ENCODE measurements around the gene CYP26C1.

The CYP26C1 gene

DNA sequence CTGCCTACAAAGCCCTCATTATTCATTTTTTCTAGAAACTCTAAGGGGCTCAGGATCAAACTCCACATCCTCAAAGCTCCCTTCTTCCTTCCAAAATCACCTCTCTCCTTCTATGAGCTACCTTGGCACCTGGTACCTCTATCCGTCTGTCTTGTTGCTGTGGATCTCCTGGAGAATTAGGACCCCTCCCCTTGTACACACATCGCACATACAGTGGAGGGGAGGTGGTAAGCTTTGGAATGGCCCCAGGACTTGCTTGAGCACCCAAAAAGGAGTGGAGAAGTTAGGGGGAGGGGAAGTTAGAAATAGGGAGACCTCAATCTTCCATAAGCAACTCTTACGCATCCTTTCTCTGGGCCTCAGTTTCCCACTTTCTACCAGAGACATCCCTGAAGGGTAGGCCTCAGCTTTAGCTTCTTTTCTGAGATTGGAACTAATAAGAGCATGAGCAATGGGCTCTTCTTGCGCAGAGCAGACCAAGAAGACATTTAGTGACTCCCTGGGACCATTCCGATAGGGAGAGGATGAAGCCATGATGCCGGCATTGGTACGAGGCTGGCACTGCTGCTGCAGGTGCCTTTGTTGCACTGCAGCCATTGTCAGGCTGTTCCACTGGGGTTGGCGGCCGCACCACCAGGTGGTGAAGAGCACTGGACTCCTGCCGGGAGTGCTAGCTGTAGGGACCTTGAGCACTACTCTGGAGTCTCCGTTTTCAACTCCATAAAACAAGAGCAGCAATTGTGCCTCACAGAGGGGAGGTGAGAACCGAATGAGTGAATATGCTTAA is 4.5 kb downstream of the CYP26C1 start:
- no peak for DNase-seq (ENCODE audit: low spot score)

DNA sequence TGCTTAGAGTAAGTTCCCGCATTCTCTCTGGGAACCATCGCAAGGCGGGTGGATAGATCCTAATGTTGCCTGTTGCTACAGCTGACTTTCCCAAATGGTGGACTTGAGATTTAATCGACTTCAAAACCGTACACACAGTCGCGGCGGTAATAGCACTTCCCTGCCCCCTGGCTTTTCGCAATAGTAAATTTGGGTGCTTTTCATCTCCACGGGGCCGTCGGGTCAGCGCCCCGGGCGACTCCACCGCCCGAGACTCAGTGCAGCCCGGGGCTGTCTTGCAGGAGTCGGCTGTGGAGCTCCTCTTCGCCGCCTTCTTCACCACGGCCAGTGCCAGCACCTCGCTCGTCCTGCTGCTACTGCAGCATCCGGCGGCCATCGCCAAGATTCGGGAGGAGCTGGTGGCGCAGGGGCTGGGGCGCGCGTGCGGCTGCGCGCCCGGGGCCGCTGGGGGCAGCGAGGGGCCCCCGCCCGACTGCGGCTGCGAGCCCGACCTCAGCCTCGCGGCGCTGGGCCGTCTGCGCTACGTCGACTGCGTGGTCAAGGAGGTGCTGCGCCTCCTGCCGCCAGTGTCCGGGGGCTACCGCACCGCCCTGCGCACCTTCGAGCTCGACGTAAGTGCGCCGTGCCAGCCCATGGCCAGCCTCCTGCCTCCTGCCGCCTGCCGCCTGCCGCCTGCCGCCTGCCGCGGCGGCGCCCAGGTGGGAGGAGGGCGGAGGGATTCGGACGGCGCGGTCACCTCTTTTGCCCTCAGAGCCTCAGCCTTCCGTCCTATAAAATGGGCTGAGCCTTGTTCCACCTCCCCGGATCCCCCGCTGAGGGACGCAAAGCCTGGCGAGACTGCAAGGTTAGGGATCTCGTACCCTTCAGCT is 5.3 kb downstream of the CYP26C1 start:
- DNase-seq (ENCODE audit: low spot score): no peak

DNA sequence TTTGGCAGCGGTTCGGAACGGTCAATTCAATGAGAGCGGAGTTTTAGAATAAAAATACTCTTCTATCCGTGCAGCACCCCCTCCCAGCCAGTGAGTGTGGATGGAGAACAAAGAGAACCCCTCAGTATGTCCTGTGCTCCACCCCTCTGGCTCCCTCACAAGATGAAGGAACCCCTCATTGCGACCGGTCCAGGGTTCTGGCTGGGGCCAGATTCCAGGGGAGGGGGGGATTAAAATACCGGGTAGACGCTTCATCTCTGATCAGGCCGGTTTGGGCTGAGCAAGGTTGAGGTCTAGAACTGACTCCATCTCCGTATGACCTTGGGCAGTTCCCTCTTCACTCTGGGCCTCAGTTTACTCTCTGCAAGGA is 5.9 kb downstream of the CYP26C1 start:
- DNase-seq (ENCODE audit: low spot score): no peak

DNA sequence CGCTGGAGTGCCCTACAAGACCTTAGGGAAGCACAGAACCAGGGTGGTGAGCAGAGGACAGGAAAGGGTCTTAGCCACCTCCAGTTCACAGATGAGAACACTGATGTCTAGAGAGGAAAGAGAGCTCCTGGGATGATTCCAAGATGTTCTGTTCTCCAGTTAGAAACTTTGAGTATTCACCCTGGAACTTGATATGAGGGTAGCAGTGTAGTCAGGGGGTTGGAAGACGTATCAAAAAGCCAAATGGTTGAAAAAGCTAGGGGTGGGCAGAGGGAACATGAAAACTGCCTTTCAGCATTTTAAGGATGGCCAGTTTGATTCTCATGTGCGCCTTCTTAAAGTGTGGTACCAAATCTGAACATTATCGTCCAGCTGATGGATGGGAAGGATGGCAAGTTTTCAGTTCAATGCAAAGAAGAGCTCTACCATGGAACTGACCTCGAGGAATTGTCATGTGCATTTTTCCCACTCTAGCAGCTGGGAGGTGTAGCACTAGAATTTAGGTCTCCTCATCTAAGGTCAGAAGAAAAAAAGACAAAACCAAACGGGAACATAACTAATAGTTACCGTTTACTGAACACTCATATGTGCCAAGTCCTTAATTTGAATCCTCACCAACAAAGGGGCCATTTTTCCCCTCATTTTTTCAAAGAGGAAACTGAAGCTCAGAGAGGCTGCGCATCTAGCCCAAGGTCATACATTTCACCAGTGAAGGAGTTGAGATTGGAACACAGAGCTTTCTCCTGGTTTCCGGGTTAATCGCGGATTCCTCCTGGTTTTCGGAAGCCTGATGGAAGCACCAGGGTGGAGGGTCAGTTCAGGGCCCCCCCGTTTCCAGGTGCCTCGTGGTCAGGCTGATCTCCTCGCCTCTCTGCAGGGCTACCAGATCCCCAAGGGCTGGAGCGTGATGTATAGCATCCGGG is 7.1 kb downstream of the CYP26C1 start:
- DNase-seq (ENCODE audit: low spot score): no peak

DNA sequence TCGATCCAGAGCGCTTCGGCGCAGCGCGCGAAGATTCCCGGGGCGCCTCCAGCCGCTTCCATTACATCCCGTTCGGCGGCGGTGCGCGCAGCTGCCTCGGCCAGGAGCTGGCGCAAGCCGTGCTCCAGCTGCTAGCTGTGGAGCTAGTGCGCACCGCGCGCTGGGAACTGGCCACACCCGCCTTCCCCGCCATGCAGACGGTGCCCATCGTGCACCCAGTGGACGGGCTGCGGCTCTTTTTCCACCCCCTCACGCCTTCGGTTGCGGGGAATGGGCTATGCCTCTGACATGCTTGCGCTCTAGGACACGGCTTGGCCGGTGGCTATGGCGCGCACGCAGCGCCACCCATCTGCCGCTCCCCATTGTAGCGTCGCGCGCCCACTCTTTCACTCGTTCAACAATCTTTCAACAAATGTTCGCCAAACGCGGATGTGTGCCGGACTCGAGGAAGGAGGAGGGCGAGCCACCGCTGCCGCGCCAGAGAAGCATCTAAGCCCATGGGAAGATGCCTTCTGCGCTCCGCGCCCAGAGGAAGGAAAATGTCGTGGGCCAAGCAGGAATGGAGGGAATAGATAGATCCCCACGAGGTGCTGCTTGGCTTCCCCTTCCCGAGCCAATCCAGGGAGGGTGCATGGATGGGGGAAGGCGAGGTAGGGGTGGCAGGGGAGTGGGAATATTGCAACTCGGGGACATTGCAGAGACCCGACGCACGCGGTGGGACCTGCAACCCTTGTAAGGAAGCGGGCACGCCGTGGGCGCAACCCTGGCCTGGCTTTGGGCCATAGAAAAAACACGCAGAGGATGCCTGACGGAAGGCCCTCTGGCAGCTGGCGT is 8.0 kb downstream of the CYP26C1 start:
- no peak for DNase-seq (ENCODE audit: low spot score)

DNA sequence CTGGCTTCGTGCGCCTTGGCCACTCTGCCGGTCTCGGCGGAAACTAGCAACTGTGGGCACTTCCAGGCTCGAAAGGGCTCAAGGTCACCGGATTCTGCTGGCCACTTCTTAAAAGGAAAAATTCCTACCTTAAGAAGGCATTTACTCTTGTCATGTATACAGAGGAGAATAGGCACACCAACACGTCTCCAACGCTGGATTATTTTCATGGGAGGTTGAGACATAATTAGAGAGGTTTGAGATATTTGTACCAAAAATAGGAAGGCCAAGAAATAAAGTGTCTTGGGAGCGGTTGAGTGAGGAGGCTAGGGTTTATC is 8.6 kb downstream of the CYP26C1 start:
- no peak for DNase-seq (ENCODE audit: low spot score)

DNA sequence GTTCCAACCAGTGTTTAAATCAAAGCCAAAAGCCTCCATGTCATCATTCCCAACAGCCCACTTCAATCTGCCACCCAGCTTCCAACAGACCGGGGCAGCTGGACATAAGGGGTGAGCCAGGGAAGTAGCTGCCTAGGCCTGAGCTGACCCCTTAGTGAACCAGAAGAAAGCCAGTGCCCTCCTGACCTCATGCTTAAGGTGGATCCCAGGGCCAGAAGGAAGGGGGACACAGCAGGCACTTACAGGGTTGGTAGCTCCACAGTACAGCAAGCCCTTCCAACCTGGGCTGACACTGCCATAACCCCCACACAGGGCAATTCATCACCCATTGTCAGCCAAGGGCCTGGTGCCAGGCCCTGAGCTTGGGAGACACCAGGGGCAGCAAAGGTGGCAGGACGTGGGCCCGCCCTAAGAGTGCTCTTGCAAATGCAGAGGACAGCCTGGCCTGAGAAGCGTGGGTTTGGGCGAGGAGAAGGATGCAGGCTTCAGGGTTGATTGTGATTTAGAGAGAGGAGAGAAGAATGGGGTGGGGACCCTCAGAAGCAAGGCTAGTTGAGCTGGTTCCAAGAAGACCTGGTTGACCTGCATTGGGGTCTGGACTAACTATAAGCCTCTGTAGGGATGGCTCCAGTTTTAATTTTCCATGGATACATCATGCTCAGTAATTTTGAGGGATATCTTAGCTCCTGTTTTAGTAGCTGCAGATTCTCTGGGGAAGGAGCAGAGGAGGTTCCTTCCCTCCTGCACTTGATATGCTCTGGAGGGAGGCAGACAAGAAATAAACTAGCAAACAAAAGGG is 10.0 kb downstream of the CYP26C1 start:
- DNase-seq (ENCODE audit: low spot score): no peak

DNA sequence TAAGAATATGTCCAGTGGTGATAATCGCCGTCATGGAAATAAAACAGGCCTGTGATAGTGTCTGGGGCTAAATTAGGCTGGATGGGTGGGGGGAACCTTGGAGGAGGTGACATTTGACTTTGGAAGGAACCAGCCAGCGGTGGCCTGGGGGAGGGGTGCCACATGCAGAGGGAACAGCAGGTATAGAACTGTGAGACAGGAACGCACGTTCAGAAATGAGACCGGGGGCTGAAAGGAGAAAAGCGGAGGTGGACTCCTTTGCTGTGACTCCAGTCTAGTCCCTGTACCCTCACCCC is 10.5 kb downstream of the CYP26C1 start:
- no peak for DNase-seq (ENCODE audit: low spot score)

DNA sequence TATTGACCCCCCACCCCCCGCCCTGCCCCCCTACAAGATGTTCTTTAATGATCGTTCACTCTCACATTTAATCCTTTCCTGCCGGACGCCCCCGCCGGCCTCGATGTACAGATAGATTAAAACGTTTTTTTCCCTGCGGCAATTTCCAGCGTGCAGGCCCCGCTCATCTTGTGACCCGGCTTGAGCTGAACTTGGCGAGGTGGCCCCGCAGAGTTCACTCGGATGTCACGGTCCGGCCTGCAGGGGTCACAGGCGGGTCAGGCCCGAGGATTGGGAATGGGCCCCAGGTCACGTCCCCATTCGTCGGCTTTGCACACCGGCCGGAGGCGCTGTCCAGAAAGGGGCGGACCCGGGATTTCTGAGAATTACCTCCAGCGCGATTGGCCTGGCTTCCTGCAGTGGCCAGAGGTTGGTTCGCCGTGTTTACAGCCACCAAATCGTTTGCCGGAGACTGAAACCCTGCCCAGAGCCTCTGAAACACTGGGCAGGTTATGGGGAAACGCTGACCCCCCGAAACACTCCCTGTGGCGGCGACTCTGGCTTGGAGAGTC is 11.2 kb downstream of the CYP26C1 start:
- DNase-seq (ENCODE audit: low spot score): no peak

DNA sequence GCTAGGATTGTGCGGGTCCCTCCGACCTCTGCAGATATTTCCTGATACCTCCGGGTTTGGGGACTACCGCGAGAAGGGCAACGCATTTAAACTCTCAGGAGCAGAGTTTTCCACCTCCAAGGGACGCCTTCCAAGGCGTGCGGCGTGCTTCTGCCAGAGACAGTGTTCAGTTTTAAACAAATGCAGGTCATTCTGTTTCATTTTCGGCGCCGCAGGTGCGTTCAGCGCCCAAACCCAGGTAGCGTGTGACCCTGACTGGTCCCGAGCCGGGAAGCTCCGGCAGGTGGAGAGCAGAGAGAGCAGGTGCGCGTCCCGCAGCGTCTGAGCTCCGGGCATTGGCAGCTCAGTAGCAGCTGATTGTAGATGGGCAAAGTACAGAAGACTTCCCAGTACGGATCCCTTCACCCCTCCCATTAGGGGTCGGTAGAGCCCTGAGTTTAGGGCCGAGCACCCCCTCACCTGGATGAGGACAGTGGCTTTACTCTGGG is 11.7 kb downstream of the CYP26C1 start:
- DNase-seq (ENCODE audit: low spot score): no peak

DNA sequence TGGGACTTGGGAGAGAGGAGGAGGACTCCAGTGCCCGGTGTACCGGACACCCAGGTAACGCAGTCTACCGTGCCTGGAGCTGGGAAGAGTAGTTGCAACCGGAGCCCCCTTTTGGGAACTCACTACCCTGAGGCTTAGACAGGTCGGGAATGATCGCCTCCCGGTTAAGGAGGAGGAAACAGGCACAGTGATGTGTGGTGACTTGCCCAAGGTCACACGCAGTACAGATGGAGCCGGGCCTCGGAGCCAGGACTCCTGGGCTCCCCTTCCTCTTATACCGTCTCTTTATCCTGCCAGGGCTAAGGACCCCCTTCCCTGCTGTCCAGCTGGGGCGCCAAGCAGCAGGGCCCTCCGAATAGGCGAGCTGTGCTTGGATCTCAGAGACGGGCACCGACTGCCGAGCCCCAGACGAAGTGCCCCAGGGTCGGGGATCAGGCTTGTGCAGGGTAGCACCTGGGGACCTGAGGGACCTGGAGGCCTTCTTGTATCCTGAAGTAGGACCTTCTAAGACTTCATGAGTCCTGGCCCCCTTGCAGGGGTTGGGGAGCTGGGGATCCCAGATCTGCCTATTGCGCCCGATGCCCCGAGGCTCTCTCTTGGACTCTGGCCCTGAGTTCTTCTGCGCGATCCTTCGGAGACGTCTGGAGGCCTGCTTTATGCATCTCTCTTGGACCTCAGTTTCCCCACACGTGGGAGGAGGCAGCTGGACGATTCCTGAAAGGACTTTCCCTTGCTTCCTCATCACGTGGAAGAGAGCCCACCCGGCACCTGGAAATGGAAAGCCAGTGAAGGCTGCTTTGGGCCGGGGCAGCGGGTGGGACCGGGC is 12.3 kb downstream of the CYP26C1 start:
- no peak for DNase-seq (ENCODE audit: low spot score)

DNA sequence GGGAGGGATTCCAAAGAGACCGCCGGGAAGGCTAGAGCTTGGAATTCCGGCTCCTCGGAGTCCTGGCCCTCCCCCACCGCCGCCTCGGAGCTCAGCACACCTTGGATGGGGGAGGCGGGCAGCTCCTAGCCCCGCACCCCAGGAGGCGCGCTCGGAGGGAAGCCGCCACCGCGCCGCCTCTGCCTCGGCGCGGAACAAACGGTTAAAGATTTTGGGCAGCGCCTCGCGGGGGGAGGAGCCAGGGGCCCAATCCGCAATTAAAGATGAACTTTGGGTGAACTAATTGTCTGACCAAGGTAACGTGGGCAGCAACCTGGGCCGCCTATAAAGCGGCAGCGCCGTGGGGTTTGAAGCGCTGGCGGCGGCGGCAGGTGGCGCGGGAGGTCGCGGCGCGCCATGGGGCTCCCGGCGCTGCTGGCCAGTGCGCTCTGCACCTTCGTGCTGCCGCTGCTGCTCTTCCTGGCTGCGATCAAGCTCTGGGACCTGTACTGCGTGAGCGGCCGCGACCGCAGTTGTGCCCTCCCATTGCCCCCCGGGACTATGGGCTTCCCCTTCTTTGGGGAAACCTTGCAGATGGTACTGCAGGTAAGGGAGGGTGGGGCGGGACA is 13.0 kb downstream of the CYP26C1 start, which contains the start of gene CYP26A1:
TSS of gene CYP26A1 (plus strand) at position 355 of the 608 bp plus-strand sequence. CDS start at position 397, 42 bp downstream.
- no peak for DNase-seq (ENCODE audit: low spot score)

DNA sequence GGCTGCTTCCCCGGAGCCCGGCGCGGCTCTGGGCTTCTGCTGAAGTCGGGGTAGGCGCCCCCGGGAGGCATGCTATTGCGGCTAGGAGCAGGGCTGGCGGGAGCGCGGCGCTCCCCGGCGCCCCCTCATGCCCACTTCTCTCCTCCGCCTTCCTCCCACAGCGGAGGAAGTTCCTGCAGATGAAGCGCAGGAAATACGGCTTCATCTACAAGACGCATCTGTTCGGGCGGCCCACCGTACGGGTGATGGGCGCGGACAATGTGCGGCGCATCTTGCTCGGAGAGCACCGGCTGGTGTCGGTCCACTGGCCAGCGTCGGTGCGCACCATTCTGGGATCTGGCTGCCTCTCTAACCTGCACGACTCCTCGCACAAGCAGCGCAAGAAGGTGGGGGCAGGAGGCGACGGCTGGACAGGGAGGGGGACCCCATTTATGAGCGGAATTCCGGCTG is 13.6 kb downstream of the CYP26C1 start:
- DNase-seq (ENCODE audit: low spot score): no peak

DNA sequence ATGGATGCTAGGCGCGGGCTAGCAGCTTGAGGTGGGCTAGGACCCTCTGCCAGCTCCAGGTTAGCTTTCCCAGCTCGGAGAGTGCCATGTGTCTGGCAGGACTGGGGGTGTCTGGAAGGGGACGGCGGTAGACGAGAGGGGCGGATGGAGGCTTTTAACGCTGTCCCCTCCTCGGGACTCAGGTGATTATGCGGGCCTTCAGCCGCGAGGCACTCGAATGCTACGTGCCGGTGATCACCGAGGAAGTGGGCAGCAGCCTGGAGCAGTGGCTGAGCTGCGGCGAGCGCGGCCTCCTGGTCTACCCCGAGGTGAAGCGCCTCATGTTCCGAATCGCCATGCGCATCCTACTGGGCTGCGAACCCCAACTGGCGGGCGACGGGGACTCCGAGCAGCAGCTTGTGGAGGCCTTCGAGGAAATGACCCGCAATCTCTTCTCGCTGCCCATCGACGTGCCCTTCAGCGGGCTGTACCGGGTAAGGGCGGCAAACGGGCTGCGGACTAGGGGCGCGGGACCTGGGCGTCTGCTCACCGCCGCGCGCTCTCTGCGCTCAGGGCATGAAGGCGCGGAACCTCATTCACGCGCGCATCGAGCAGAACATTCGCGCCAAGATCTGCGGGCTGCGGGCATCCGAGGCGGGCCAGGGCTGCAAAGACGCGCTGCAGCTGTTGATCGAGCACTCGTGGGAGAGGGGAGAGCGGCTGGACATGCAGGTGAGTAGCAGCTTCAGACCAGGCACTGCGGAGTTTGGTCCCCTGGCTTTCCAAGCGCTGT is 14.2 kb downstream of the CYP26C1 start:
- no peak for DNase-seq (ENCODE audit: low spot score)

DNA sequence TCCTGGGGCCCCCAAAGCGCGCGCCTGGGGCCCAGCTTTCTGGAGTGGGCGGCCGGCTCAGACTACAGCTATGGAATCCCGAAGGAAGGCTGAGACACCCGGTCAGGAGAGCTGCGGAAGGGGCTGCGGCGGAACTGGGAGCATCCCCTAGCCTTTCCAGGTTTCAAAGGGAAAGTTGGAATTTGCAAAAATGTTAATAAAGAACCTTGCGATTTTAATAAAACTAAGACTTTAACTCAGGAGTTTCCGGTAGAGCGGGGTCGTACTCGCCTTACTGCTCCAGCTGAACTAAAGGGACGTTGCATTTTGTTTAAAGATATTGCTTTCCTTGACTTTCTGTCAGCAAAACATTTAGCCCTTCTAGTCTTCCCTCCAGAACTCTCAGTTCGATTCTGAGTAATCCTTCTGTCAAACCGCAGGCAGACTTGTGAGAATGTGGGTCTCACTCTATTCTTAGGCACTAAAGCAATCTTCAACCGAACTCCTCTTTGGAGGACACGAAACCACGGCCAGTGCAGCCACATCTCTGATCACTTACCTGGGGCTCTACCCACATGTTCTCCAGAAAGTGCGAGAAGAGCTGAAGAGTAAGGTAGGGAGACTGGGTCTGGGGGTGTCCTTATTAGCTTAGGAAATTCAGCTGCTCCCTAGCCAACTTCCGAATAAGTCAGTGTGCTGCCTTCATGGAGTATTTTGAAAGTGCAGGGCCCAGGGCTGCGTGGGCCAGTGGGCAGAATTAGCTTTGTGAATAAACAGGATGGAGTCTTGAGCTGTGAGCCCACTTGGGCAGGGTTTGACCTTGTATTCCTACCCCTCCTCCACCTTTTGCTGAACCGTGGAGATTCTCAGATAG is 15.0 kb downstream of the CYP26C1 start:
- no peak for DNase-seq (ENCODE audit: low spot score)

DNA sequence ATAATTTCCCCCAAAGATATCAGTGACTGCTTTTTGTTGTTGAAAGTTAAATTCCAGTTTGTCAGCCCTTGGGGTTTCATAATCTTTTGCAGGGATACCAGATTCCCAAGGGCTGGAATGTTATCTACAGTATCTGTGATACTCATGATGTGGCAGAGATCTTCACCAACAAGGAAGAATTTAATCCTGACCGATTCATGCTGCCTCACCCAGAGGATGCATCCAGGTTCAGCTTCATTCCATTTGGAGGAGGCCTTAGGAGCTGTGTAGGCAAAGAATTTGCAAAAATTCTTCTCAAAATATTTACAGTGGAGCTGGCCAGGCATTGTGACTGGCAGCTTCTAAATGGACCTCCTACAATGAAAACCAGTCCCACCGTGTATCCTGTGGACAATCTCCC is 16.3 kb downstream of the CYP26C1 start:
- DNase-seq (ENCODE audit: low spot score): no peak

DNA sequence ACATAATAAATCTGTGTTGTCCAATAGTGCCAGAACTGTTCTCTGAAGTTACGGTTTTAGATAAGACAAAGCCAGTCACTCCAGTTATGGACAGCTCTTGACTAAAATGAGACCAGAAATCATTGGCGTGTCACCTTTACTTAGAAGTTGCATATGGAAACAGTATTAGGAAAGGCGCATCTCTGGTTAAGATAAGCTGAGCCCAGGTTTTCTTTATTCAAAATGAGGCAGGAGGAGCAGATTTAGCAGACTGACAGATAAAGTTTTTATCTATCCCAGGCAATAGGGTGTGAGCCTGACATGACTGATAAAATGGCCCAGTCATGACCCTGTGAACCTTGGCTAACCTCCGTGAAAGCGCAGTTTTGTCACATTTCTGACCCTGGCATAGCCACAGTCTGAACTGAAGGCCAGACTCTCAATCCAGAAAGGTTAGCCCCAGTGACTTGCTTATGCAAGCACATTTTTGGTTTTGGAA is 17.3 kb downstream of the CYP26C1 start:
- no peak for DNase-seq (ENCODE audit: low spot score)
